Sigmoid colon (tissue), 7 donors: Measurements from ENCODE around the gene LRRN1. TPM values are rescaled to one million over a fixed set of nuclear protein-coding genes. Genes with fewer than 3 reads are reported as not detected.
"Not testable (repeated sequence)": the region's sequence is repeated elsewhere in the genome, so short reads cannot be mapped to it uniquely, and the experiment has no call there.

Source experiments
- DNase-seq: peaks from one replicate; pipeline ENCODE4 v3.0.0-alpha.2; 2019
- H3K27ac ChIP-seq, 4 donors: fragments of 200-600 bp; sonication (generic); one replicate each; pipeline ENCODE4 v1.5.1; 2016 to 2019; ENCODE audit warnings: mild to moderate bottlenecking in 1 of 4
- H3K27me3 ChIP-seq, 3 donors: fragments of 200-600 bp; sonication (generic); one replicate each; pipeline ENCODE4 v1.5.1; 2019; ENCODE audit warnings: mild to moderate bottlenecking in 1 of 3
- H3K36me3 ChIP-seq, 4 donors: fragments of 200-600 bp; sonication (generic); one replicate each; pipeline ENCODE4 v1.5.1; 2016 to 2019
- H3K4me1 ChIP-seq, 4 donors: fragments of 200-600 bp; sonication (generic); one replicate each; pipeline ENCODE4 v1.5.1; 2017 to 2019
- H3K4me3 ChIP-seq, 4 donors: fragments of 200-600 bp; sonication (generic); one replicate each; pipeline ENCODE4 v1.5.1; 2017 to 2019; ENCODE audit warnings: mild to moderate bottlenecking in 2 of 4, moderate library complexity in 1 of 4
- H3K9me3 ChIP-seq, 4 donors: fragments of 200-600 bp in 3 of 4; sonication (generic) in 3 of 4; one replicate each; pipeline versions ENCODE4 v1.5.1 to v1.6.1; 2013 to 2019
- EP300 ChIP-seq, 4 donors: sonication (generic); formaldehyde crosslinking; IDR thresholded peaks; one replicate each; pipeline ENCODE4 v1.6.1; 2017; ENCODE audit warnings: antibody characterized with exemption in 4 of 4
- POLR2A ChIP-seq, 2 donors: fragments of 450-650 bp; IDR thresholded peaks; one replicate each; pipeline ENCODE4 v1.6.1; 2016; ENCODE audit warnings: antibody characterized with exemption in 2 of 2, mild to moderate bottlenecking in 2 of 2, moderate library complexity in 2 of 2
- POLR2AphosphoS5 ChIP-seq, 4 donors: sonication (generic); formaldehyde crosslinking; IDR thresholded peaks; one replicate each; pipeline ENCODE4 v1.6.1; 2017; ENCODE audit warnings: antibody characterized with exemption in 4 of 4
- WGBS, 2 donors: extraction: QIAGEN DNeasy Blood & Tissue Kit; methylation state at CpG; one replicate each; pipeline ENCODE4 v1.1.7; 2013; 5-methylcytosine and 5-hydroxymethylcytosine counted together
- intact Hi-C: fragments of 100-400 bp; cut with DNase I; formaldehyde crosslinking; loops from one replicate; pipeline ENCODE4 v1.15.1; 2023
- polyA plus RNA-seq, 3 donors: library from polyadenylated mRNA; stranded (reverse); fragments of 200-250 nt; gene quantifications; one replicate each; pipeline ENCODE4 v1.2.3, GENCODE V29; 2013
- total RNA-seq, 4 donors: library from RNA; depleted of rRNA; stranded (reverse); fragments of >200 nt; gene quantifications; one replicate each; pipeline ENCODE4 v1.1.0, GENCODE V29; 2016
- TF ChIP-seq, protein P1 (sequence below), 4 experiments: fragments of 450-650 bp in 3 of 4; fragments of 200-600 bp in 1 of 4; IDR thresholded peaks; one replicate each; pipeline ENCODE4 v1.5.1; 2016 to 2019; ENCODE audit warnings: antibody characterized with exemption in 4 of 4, mild to moderate bottlenecking in 3 of 4, moderate library complexity in 2 of 4
- donor health status: healthy with polysubstance abuse.
- donor health status: Bipolar disorder and iron deficiency.
- donor health status: healthy.

The LRRN1 gene
- total and polyA plus RNA-seq, 7 donors = 0.14 to 1.1 (median 0.28) TPM; not detected in 2

DNA sequence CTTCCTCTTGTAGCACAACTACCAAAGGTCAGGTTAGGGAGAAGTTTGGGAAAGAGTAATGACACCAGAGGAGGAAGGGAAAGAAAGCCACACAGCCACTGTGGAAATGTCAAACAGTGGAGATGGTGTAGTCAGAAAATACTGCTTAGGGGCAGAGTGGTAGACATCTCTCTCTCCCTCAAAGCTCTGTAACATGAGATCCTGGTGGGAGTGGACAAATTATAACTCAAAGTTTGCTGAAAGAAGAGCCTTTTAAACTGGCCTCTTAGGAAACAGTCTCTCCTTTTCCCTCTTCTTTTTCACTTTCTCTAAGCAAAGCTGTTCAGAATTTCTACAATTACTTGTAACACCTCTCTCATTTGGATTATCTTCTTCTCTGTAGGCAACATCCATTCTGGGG is 55.8 kb downstream of the LRRN1 start:
- Histone ChIP-seq H3K27ac (no peak overlapping the region), H3K4me1 (no peaks in the 10 kb centered on the region), H3K4me3 (no peak overlapping the region), H3K27me3 (no peaks in the 10 kb centered on the region), H3K36me3 (no peaks in the 10 kb centered on the region), H3K9me3 (no peaks in the 10 kb centered on the region)
- no peak for DNase-seq
- intact Hi-C loops = no loop called here
- TF ChIP-seq, protein P1, sequence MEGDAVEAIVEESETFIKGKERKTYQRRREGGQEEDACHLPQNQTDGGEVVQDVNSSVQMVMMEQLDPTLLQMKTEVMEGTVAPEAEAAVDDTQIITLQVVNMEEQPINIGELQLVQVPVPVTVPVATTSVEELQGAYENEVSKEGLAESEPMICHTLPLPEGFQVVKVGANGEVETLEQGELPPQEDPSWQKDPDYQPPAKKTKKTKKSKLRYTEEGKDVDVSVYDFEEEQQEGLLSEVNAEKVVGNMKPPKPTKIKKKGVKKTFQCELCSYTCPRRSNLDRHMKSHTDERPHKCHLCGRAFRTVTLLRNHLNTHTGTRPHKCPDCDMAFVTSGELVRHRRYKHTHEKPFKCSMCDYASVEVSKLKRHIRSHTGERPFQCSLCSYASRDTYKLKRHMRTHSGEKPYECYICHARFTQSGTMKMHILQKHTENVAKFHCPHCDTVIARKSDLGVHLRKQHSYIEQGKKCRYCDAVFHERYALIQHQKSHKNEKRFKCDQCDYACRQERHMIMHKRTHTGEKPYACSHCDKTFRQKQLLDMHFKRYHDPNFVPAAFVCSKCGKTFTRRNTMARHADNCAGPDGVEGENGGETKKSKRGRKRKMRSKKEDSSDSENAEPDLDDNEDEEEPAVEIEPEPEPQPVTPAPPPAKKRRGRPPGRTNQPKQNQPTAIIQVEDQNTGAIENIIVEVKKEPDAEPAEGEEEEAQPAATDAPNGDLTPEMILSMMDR (IDR thresholded peaks at IDR 0.05) = no peak
- TF ChIP-seq POLR2AphosphoS5 (IDR thresholded peaks at IDR 0.05) (no peak), POLR2A (IDR thresholded peaks at IDR 0.05) (no peak), EP300 (IDR thresholded peaks at IDR 0.05) (no peak)

DNA sequence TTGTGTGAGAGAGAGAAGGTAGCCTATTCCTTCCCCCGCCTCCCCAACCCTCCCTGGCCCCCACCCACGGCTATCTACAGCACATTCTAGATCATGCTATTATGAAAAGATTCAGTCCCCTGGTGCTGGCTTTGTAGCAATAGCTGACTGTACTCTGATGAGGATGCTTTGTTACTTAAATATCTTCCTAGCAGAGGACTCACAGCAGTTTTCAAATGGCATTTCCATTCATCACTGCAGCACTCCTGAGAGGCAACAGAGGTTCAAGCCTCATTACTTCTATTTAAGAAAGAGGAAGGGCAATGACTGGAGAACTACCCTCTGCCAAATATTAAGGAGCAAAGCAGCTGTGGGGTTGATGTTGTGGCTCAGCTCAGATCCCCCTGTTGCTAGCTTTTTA is 61.0 kb downstream of the LRRN1 start:
- Histone ChIP-seq H3K4me1 (no peaks in the 10 kb centered on the region), H3K9me3 (peaks cover 0 to 5% (median 0%) of the 10 kb centered on the region in 4 donors), H3K36me3 (no peaks in the 10 kb centered on the region), H3K27ac (no peak overlapping the region), H3K27me3 (no peaks in the 10 kb centered on the region), H3K4me3 (no peak overlapping the region)
- intact Hi-C loops = no loop called here
- 86 to 87% methylated on average over 2 of the region's 2 CpGs for WGBS, 2 donors
- TF ChIP-seq EP300 (IDR thresholded peaks at IDR 0.05) = no peak
- no peak for TF ChIP-seq POLR2AphosphoS5 (IDR thresholded peaks at IDR 0.05)
- no peak for DNase-seq

- TF ChIP-seq, protein P1 (IDR thresholded peaks at IDR 0.05) = no peak
- no peak for TF ChIP-seq EP300 (IDR thresholded peaks at IDR 0.05)
- no peak for TF ChIP-seq POLR2A (IDR thresholded peaks at IDR 0.05)
- no peak for TF ChIP-seq POLR2AphosphoS5 (IDR thresholded peaks at IDR 0.05)
- Histone ChIP-seq H3K9me3 (peaks cover 0 to 5% (median 0%) of the 10 kb centered on the region in 4 donors), H3K36me3 (no peaks in the 10 kb centered on the region), H3K4me1 (no peaks in the 10 kb centered on the region), H3K27me3 (no peaks in the 10 kb centered on the region), H3K4me3 (no peak overlapping the region), H3K27ac (no peak overlapping the region)
- intact Hi-C loops = no loop called here
- no peak for DNase-seq
- 89 to 93% methylated on average over 5 of the region's 5 CpGs for WGBS, 2 donors
Observed at GRCh38 chr3:3862534-3862933, 63.3 kb downstream of the LRRN1 start.

DNA sequence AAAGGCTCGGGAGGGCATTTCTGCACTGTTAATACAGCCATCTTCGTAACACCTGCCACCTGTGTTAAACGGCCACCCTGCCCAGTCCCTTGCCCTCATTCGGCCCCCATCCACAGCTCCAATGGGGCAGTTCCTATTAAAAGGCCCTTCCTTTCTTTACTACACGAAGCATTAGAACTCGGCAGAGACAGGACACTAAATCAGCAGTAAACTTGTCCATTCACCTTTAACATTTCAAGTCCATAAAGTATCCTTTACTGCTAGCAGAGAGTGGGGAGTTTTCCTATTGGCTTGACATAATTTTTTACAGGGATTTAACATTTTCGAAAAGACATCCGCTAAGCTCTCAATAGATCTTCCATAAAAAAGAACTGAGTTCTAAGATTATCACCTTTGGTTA is 76.3 kb downstream of the LRRN1 start:
- Histone ChIP-seq H3K4me3 (no peak overlapping the region), H3K36me3 (no peaks in the 10 kb centered on the region), H3K4me1 (no peaks in the 10 kb centered on the region), H3K9me3 (no peaks in the 10 kb centered on the region), H3K27ac (no peak overlapping the region), H3K27me3 (no peaks in the 10 kb centered on the region)
- DNase-seq = no peak
- 66 to 75% methylated on average over 8 of the region's 8 CpGs for WGBS, 2 donors
- TF ChIP-seq POLR2A (IDR thresholded peaks at IDR 0.05) = no peak
- TF ChIP-seq, protein P1 (IDR thresholded peaks at IDR 0.05) = no peak
- intact Hi-C loops = no loop called here

- WGBS, 2 donors = 87 to 90% methylated on average over 7 of the region's 7 CpGs
- no peak for TF ChIP-seq POLR2A (IDR thresholded peaks at IDR 0.05)
- TF ChIP-seq, protein P1 (IDR thresholded peaks at IDR 0.05) = no peak
- no peak for TF ChIP-seq EP300 (IDR thresholded peaks at IDR 0.05)
- no peak for TF ChIP-seq POLR2AphosphoS5 (IDR thresholded peaks at IDR 0.05)
- H3K4me1 ChIP-seq = no peaks in the 10 kb centered on the region
- no peak overlapping the region for H3K4me3 ChIP-seq
- no peaks in the 10 kb centered on the region for H3K27me3 ChIP-seq
- intact Hi-C loops = no loop called here
- DNase-seq = no peak
- no peaks in the 10 kb centered on the region for H3K36me3 ChIP-seq
- H3K27ac ChIP-seq = no peak overlapping the region
- no peaks in the 10 kb centered on the region for H3K9me3 ChIP-seq
Observed at GRCh38 chr3:3881050-3881449, 81.8 kb downstream of the LRRN1 start.

DNA sequence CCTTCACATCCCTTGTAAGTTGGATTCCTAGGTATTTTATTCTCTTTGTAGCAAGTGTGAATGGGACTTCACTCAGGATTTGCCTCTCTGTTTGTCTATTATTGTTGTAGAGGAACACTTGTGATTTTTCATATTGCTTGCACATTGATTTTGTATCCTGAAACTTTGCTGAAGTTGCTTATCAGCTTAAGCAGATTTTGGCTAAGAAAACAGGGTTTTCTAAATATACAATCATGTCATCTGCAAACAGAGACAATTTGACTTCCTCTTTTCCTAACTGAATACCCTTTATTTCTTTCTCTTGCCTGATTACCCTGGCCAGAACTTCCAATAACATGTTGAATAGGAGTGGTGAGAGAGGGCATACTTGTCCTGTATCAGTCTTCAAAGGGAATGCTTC is 88.1 kb downstream of the LRRN1 start:
- H3K9me3 ChIP-seq, DNase-seq, H3K27me3 ChIP-seq, H3K36me3 ChIP-seq, H3K27ac ChIP-seq, H3K4me1 ChIP-seq, H3K4me3 ChIP-seq, intact Hi-C loops: not testable (repeated sequence)
